GM19238 (cell line): Measurements from ENCODE around the gene NHSL2.
"Not testable (repeated sequence)": the region's sequence is repeated elsewhere in the genome, so short reads cannot be mapped to it uniquely, and the experiment has no call there.

ENCODE experiments used
- DNase-seq: peaks from one replicate; pipeline ENCODE4 v3.0.0; 2011; ENCODE audit warnings: low spot score; ENCODE audit not compliant: insufficient read length

The NHSL2 gene

DNA sequence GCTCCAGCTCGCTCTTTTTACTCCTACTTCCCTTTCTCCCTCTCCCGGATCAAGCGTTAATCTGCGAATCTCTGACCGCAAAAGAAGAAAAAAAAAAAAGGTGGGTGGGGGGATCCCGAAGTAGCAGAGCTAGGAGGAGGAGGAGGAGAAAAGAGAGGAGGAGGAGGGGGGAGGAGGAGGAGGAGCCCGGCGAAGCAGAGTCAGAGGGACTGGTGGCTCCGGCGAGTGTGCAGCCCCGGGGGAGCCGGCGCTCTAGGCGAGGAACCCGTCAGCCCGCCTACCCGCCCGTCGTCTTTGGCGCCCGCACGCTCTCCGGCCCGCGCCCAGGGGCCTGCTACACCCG, at the start of gene NHSL2:
Gene NHSL2 (plus strand): TSS at position 203 of the 343 bp plus-strand sequence.
- DNase-seq: no peak

DNA sequence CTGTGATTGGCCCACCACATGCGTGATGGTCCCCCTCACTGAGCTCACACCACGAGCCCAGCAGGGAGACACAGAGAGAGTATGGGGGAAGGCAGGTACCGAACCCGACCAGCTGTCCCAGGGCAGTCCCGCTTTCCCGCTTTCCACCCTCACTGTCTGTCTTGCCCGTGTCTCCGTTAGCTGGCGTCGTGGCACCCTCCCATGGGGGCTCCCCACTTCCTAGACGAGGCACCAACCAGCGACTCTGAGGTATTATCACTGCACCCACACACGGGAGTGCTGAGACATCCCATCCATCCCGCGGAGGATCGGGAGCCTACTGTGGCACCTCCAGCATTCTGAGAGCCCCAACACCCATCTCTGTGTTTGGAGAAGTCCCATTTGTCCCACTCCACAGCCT, 43.0 kb upstream of the NHSL2 start:
- no peak for DNase-seq

DNA sequence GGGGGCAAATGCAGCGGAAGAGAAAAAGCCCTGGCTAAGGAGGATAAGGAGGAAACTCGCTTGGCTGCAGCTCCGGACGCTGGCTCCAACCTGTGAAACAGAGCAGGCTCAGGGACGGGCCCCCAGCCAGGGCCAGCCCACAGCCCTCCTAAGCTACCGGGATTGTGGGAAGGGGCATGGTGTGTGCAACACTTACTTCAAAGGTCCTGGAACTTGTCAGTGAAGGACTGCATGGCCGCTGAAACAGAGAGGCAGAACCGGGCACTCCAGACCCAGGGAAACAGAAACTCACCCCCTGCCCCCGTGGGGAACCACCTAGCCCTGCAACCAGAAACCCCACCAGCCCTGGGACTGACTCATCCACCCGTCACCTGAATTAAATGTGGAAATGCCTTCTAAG, 41.1 kb upstream of the NHSL2 start:
- not testable (repeated sequence) for DNase-seq

DNA sequence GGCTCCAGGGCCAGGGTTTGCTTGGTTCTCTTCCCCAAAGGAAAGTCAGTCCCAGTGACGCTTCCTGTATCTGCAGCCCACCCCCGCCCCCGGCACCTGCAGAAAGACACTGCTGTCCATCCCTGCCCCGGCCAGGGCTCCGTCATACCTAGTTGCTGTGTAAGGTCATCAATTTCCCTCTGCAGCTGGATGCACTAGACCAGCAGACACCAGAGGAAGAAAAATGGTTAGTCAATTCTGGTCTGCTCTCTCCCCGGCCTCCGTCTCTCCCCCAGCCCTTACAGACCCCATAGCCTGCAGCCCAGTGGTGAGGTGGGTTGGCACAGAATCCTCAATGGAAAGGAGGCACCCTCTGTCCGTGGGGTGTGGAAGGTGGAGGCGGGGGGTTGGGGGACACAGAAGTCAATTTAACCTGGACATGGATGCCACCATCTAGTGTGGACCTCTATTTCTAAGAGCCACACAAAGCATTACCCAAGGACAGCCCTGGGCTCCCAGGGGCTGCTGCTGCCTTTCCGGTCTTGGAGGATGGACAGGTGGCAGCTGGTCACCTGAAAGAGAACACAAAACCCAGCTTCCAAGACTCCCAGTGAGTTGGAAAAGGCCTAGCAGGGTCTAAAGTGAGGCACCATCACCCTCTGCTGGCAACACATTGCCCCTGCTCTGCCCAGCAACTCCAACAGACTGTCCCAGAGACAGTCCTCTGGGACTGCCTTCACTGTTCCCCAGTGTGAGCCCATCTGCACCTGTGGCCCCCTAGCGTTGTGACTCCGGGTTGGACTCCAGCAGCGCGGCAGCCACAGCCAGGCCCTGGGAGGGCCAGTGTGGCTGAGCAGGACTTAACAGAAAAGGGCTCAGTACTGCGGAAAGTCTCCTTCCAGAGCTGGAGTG, 40.2 kb upstream of the NHSL2 start:
- DNase-seq: no peak

DNA sequence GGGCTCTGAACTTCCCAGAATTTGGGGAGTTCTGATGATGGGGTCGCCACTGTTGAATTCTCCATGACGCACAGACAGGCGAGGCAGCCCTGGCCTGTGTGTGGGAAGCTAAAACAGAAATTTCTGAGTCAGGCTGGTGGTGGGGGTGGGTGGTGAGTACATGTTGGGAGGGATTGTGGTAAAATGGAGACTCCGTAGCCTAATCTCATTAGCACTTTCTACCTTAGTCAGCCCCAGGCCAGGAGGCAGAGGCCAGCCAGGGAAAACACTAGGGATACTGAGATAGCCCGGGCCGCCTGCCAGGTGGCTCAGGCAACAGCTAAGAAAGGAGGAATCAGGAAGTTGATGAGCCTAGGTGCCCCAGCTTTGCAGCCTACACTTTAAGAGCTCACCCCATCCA, 39.3 kb upstream of the NHSL2 start:
- DNase-seq: no peak

DNA sequence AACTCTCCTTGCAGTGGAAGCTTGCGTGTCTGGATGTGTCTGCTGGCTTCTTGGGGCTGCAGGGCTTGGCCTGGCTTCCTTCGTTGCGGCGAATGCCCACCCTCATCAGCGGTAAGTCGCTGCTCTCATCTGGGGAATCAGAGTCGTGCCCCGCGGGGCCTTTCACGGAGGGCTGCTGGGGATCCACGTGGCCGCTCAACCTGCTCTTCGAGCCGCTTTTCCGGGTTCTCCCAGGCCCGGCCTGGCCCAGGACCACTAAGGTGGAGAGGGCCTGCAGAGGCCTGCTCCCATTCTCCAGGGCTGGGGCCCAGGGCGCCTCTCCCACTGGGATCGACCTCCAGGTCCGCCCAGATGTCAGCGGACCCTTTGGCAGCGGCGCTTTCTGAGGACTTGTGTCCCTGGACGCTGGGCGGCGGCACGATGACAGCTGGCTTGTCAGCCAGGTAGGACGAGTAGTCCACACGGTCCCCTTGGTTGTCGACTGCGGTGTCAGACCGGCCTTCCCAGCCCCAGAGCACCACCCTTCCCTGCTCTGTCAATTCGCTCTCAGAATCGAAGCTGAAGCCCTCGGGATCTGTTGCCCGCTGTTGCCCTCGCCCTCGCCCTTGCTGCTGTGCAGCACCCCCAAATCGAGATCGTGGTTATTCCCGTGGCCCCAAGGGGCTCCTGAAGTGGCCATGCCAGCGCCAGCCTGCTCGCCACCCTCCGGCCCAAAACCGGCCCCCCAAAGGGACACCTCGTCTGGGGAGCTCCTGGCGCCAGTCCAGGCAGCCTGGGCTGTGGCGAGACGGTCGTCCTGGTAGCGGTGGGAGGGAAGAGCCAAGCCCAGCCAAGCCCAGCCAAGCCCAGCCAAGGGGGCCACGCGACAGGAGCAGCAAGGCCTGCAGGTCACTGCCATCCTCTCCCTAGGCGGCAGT, 37.8 kb upstream of the NHSL2 start:
- DNase-seq: no peak

DNA sequence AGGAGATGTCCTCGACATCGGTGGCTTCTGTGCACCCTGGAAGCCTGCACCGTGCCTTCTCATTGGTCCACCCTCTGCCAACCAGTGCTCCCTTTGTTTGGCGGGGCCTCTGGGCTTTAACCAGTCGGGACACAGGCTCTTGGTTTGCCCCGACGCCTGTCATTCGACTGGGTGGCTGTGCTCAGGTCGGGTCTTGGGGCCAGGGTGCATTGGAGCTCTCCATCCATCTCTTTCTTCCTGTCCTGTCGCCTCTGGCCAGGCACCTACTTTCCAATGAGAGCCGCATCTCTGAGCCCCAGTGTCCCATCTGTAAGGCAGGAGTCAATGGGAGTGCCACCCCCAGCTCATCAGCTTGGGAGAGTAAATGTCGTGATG, 37.2 kb upstream of the NHSL2 start:
- DNase-seq: no peak

DNA sequence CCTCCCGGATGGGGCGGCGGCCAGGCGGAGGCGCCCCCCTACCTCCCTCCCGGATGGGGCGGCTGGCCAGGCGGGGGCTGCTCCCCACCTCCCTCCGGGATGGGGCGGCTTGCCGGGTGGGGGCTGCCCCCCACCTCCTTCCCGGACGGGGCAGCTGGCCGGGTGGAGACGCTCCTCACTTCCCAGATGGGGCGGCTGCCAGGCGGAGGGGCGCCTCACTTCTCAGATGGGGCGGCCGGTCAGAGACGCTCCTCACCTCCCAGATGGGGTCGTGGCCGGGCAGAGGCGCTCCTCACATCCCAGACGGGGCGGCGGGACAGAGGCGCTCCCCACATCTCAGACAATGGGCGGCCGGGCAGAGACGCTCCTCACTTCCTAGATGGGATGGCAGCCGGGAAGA, 33.8 kb upstream of the NHSL2 start:
- DNase-seq: not testable (repeated sequence)

DNA sequence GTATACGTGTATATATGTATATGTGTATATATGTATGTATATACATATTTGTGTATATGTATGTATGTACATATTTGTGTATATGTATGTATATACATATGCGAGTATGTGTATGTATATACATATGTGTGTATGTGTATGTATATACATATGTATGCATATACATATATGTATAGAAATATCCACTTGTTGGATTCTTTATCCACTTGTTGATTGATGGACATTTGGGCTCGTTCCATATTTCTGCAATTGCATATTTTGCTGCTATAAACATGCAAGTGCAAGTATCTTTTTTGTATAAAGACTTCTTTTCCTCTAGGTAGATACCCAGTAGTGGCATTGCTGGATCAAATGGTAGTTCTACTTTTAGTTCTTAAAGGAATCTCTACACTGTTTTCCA, 25.5 kb upstream of the NHSL2 start:
- DNase-seq: no peak

DNA sequence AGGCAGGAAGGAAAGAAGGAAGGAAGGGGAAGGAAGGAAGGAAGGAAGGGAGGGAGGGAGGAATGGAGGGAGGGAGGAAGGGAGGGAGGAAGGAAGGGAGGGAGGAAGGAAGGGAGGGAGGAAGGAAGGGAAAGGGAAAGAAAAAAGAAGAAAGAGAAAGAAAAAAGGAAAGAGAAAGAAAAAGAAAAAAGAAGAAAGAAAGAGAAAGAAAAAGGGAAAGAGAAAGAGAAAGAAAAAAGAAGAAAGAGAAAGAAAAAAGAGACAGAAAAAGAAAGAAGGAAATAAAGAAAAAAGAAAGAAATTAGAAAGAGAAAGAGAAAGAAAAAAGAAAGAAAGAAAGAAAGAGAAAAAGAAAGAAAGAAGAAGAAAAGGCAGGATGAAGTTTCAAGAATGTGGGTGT, 15.0 kb upstream of the NHSL2 start:
- no peak for DNase-seq

DNA sequence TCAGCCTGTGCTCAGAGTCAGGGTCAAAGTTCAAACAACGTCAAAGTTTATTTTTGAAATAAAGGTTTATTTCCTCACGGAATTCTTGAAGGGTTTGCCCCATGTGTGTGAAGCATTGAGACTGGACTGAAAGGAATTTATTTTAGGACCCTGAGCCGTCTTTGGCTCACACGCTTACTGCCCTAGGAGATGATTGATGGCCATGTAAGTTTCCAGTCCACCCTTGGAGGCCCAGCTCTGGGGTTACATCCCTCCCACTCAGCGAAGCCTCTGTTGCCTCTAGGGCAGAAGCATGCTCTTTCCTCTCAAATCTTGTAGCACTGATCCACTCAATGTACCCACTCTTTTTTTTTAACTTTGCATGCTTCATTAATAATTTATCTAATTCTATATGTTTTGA, 4.5 kb upstream of the NHSL2 start:
- no peak for DNase-seq

DNA sequence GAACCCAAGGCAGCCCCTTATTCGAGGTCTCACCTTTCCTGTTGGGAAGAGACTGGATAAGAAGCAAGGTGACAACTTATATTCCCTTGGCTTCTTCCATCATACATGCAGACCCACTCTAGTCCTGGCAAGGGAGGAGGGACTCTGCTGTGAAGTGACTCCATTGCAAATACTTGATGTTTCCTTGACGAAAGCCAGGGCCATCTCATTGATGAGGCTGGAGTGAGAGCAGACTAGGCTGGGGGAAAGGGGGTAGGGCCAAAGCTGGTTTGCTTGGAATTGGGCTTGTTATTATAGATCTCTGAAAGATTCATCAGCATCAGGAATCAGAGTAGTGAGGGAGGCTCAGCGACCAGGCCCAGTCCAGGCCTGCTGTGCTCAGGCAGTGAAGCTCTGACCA, 2.3 kb upstream of the NHSL2 start:
- DNase-seq: no peak

DNA sequence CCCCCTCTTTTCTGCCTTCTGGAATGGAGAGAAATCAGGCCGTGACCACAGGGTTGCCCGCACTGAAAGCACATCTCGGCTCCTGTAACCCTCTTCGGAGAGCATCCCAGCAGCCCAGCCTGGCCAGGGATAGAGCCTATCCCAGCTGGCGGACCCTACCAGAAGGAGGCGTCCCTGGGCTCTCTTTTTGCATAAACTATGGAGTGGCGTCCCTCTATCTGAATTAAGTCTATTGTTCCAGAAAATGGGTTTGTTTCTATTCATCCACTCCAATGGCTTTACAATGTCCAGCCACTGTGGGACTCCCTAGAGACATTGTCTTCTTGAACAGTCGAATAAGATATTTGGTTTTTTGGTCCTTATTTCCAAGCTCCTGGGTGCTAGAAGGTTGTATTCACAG, 689 bp upstream of the NHSL2 start:
- no peak for DNase-seq

DNA sequence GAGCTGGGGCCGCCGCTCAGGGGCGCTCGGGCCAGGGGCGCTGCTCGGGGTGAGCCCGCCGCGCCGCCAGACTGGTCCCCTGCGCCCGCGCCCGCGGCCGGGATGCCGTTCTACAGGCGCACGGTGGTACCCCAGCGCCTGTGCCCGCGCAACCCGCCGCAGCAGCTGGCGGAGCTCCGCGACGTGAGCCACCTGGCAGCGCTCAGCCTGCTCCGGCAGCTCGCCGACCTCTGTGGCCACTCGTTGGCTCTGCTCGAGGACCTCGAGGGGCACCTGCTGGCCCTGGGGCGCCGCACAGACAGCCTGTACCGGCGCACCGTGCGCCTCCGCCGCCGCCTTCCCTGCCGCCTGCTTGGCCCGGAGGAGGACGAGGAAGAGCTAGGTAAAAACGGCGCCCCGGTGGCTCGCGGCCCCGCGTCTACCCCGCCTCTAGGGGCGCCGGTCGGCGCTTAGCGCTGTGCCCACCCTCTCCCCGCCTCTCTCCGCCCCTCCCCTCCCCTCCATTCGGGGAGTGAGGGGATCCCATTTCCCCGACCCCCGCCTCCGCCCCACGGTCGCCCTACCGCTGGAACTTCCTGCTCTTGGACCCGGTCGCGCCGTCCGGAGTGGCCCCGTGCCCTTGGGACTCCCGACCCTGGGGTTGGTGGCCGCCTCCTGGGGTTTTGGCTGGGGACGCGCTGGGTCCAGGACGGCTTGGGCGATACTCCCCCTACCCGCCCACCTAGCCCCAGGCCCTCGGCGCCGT, 513 bp downstream of the NHSL2 start:
- no peak for DNase-seq

DNA sequence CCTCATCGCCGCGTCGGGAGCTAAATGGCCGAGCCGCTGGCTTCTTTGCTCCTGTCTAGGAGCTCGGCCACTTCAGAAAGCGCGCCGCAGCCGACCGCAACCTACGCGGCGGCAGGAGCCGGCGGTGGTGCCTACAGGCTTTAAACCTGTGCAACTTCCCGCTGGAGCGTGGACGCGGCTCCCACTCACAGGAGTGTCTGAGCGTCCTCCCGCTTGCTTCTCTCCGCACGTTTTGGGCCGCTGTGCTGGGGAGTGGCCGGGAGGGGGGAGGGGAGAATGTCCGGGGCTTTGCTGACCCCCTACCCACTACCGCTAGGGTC, 1.0 kb downstream of the NHSL2 start:
- DNase-seq: no peak

DNA sequence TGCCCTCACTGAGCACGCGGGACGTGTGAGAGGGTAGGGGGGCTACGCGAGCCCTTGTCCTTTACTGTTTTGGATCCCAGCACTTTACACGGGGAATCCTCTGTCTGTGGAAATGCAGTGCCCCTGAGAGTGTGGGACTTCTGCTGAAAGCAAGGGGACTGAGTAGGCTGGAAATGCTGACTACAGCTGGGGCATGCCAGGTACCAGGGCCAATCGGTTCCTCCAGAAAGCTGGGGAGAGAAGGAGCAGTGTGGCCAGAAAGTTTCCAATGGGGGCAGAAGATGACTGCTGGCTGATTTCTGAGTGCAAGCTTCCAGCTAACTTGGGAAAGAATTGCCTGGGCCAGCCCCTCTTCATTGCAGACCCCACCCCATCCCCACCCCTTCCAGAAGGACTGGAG, 1.5 kb downstream of the NHSL2 start:
- no peak for DNase-seq

DNA sequence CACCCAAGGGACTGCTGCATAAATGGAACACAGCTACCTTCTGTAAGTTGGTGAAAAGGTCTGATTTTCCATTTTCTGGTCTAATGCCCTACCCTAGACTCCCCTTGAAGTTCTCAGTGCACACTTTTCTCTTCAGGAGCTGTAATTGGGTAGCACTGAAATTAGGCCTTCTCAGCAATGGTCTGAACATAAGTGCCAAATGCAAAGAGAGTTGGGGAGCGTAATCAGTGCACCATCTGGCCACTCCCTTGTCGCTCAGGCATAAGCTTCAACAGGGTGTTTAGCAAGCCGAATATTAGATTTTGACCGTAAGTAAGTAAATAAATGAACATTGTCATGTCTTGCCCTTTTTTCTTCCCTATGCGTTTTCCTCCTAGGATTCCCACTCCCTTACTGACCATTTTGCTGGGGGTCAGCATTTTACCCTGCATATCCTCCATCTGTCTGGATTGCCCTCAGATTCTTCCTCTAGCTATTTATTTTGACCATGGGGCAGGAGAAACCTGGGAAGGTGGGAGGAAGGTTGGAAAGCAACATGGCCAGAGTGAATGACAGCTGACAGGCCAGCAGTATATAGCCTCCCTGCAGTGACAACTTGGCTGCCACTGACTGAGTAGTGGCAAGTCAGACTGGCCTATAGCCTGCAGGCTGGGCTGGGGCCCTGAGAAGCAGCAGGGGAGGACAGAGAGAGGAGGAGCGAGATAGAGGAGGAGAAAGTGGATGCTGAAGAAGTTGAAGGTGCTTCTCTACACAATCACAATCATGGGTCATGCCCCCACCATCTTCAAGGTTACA, 2.7 kb downstream of the NHSL2 start:
- no peak for DNase-seq

DNA sequence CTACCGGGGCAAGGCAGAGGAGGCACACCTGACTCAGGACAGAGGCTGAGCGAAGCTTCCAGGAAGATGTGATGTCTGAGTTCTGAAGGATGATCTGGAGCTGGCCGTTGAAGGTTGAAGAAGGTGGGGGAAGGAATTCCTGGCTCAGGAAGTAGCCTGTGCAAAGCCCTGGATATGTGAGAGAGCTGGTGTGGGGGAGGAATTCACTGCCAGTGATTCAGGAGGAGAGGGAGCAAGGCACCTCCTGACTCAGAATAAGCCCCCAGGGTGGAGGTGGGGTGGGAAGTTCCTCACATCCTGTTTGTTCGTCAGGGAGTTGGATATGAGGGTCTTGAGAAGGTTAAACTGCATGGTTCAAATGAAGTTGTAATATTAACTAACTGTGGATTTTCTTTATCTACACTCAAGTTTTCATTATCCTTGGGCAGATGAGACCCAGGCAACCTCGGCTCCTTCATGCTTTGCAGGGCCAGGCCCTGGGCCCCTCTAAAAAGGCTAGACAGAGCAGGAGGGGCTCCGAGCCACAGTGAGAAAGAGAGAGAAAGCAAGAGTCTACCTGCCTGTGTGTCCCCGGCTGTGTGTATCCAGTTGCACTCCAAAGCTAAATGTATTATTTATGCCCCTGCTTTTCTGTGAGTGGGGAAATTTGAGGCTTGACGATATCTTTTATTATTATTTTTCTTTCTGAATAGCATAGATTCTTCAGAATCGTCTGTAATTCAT, 7.1 kb downstream of the NHSL2 start:
- no peak for DNase-seq

DNA sequence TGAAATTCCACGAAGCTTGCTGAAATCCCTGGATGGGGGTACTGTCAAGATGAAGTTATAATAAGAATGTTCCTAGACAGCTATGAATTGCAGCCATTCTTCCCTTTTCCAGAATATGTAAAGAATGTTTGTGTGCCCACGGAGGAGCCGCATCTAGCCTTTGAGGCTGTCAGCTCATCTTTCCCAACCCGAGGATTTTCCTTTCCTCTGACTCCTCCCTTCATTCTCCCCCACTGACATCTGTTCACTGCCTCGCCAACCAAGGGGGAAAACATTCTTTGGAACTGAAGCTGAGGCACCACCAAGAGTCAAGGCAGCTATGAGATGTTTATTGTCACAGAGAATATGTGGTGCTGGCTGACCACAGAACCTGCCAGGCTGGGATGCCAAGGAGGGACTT, 8.8 kb downstream of the NHSL2 start:
- DNase-seq: no peak

DNA sequence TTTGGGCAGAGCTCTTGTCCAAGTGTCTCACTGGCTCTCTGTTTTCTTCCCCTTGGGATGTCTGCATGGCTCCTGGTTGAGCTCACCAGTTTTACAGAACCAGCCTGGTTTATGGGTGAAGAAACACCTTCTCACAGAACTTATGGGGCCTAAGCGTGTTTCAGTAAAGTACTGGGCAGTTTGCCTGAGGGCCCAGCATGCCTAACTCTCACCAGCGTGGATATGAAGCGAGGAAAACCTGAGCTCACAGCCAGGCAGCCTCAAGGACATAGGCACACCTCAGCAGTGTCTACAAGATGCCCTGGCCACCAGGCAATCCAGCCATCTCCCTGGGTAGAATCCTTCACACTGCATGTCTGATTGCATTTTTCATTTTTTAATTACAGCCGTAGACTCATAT, 9.2 kb downstream of the NHSL2 start:
- no peak for DNase-seq

DNA sequence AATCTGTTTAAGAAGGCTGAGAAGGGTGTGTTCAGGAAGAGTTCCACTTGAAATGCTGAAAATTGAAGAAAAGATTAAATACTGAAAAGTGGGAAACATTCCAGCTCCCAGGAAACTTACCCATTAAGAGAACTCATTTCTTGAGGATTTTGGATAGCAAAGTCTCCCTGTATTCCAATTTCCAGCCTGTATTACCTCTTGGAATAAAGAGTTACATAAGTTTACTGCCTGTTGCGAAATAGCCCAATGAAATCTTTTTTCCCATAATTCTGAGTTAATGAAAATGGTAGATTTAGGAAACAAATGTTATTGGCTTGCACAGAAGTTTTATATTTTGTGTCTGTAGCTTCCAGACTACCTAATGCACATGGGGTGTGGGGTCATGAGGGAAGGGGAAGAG, 12.0 kb downstream of the NHSL2 start:
- DNase-seq: no peak
